Fibroblast of mammary gland (primary cell): ENCODE measurements around the gene SLC25A5.

Experiments
- DNase-seq: peaks from one replicate; pipeline ENCODE4 v3.0.0-alpha.2; 2010; ENCODE audit warnings: low read depth
- H3K4me3 ChIP-seq: 2 replicates; pipeline ENCODE4 v1.5.1; 2011; ENCODE audit warnings: low read depth, mild to moderate bottlenecking, low read length, moderate library complexity; ENCODE audit not compliant: control insufficient read depth
- TF ChIP-seq, protein P1 (sequence below): conservative IDR thresholded peaks from 2 replicates; pipeline ENCODE4 v1.5.1; 2011; ENCODE audit warnings: low read depth, low read length, inconsistent platforms; ENCODE audit not compliant: control insufficient read depth, insufficient read depth

The SLC25A5 gene

DNA sequence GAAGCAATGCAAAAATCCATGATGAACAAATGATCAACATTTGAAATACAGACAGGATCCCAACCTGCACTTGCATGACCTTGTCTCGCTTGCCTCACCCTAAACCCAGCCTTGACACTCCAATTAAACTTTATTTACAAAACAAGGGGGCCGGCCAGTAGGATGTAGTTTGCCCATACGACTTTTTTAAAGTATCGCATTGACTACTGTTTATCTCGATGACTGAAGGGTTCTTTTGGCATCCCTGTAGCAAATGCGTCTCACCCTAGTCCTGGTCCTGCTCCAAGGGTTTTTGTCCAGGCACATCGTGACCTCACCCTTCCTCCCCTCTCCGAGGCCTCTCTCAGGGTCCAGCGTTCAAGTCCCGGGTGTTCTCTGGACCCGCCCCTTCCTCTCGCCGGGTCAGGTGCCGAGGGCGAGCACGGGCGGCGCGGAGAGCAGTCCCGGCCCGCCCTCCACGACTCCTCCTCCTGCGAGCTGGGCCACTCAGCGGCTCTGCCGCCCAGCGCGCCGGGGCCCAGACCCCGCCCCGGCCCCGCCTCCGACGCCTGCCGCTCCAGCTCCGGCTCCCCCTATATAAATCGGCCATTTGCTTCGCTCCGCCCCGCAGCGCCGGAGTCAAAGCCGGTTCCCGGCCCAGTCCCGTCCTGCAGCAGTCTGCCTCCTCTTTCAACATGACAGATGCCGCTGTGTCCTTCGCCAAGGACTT lies at the start of gene SLC25A5:
Gene SLC25A5, plus strand, starts transcription at position 603 of the 709 bp plus-strand sequence. Its CDS starts 72 bp downstream, at position 675.
- DNase-seq: peak; percentile 64
- TF ChIP-seq, protein P1, sequence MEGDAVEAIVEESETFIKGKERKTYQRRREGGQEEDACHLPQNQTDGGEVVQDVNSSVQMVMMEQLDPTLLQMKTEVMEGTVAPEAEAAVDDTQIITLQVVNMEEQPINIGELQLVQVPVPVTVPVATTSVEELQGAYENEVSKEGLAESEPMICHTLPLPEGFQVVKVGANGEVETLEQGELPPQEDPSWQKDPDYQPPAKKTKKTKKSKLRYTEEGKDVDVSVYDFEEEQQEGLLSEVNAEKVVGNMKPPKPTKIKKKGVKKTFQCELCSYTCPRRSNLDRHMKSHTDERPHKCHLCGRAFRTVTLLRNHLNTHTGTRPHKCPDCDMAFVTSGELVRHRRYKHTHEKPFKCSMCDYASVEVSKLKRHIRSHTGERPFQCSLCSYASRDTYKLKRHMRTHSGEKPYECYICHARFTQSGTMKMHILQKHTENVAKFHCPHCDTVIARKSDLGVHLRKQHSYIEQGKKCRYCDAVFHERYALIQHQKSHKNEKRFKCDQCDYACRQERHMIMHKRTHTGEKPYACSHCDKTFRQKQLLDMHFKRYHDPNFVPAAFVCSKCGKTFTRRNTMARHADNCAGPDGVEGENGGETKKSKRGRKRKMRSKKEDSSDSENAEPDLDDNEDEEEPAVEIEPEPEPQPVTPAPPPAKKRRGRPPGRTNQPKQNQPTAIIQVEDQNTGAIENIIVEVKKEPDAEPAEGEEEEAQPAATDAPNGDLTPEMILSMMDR: no peak
- peak within 1 kb of the TSS; percentile 77 for H3K4me3 ChIP-seq

DNA sequence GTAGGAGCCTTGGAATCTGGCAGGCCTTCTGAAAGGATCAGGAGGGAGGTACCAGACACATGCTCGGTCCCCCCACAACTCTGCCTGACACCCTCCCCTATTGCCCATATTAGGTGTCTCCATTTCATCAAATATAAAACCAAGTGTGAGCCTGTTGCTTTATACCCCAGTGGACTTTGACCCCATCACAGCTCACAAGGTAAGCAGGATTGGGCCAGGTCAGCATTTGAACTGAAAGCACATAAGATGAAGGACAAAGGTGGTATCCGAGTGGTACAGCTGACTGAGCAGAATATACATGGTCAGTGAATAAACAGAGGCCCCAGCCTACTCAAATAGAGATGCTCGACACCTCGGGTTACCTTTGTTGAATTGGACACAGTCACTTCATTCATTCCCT lies 49.1 kb upstream of the SLC25A5 start:
- DNase-seq: no peak
- no peak overlapping the region for H3K4me3 ChIP-seq
- TF ChIP-seq, protein P1: no peak

DNA sequence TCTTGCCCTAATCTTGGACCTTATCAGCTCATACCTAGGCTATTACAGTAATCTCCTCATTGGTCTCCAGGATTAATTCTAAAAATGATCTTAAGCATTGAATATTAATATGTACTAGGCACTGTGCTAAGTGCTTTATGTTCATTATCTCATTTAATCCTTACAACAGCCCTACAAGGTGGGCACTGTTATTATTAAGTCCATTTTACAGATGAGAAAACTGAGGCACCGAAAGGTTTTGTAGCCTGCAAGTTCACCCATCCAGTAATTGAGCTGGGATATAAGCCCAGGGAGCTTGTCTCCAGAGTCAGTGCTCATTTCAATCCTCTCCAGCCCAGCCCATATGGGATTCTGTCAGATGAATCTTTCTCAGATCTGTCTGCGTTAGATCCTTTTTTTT lies 48.3 kb upstream of the SLC25A5 start:
- no peak for DNase-seq
- TF ChIP-seq, protein P1: no peak
- no peak overlapping the region for H3K4me3 ChIP-seq

DNA sequence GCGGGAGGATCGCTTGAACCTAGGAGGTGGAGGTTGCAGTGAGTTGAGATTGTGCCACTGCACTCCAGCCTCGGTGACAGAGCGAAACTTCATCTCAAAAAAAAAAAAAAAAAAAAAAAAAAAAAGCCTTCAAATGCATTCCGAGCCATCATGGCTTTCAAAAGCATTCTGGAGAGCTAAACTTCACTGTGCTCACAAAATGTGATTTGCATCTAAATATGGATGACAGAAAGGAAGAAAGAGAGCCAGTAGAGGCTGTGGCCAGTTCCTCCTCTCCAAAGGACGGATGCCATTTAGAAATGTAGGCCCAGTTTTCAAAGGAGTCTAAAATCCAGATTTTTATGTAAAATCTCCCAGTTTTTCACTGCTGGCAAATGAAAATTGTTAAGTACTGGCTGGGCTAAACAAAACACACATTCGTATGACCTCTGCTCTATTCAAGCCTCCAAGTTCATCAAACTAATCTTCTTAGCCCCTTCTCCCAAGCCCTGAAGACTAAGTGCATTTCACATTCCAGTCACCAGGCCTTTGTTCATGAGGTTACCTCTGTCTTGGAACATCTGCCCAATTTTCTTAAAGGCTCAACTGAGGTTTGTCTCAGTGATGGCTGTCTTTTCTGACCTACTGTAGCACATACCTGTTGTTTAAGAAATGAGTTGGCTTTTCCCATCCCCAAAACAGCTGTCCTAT lies 47.1 kb upstream of the SLC25A5 start:
- H3K4me3 ChIP-seq: no peak overlapping the region
- no peak for DNase-seq
- TF ChIP-seq, protein P1: no peak

DNA sequence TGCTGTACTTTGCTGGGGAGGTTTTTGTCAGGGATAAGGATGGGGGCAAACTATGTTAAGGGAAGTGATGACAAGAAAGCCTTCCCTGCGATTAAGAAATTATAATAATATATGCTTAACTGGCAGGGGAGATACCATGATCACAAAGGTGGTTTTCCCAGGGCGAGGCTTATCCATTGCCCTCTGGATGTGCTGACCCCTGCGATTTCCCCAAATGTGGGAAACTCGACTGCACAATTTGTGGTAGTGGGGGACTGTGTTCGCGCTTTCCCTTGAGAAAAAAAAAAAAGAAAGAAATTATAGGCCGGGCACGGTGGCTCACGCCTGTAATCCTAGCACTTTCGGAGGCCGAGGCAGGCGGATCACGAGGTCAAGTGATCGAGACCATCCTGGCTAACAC lies 44.6 kb upstream of the SLC25A5 start:
- TF ChIP-seq, protein P1: no peak
- DNase-seq: no peak

DNA sequence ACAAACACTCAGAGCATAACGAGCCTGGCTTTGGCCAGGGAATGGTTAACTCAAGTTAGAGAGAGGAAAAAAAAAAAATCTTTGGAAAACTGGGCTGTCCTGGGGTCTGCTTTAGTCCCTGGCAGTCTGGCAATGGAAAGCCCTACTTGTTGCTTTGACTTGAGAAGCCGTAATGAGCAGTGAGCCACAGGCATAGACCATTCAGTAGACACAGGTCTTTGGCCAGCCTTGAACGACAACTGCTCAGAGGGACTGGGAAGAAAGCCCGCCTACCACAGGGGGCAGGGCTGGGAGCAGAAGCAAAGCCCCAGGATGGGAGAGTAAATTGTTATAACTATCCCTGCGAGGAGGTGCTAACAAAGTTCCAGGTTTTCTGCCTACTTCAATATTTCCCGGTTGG lies 43.2 kb upstream of the SLC25A5 start:
- no peak for DNase-seq
- H3K4me3 ChIP-seq: no peak overlapping the region
- TF ChIP-seq, protein P1: no peak

More for the DNA sequence above, 44.6 kb upstream of the SLC25A5 start:
- no peak overlapping the region for H3K4me3 ChIP-seq
